Bronchial epithelial cell (primary cell): Measurements from ENCODE around the gene ABL1. TPM values are rescaled to one million over a fixed set of nuclear protein-coding genes. Genes with fewer than 3 reads are reported as not detected.
A peak's percentile ranks its signal among the peaks of the same experiment; 100 is the strongest.

Experiments
- DNase-seq: peaks from one replicate; pipeline ENCODE4 v3.0.0-alpha.2; 2010; ENCODE audit warnings: low read depth
- FAIRE-seq: peaks from 2 replicates; lab custom pipeline; 2011; peaks lifted over from hg19 to GRCh38; lab: Jason Lieb, UNC
- H3K27me3 ChIP-seq: 2 replicates; pipeline ENCODE4 v1.5.1; 2011; ENCODE audit warnings: low read length; ENCODE audit not compliant: control insufficient read depth, insufficient read depth
- H3K36me3 ChIP-seq: 2 replicates; pipeline ENCODE4 v1.5.1; 2011; ENCODE audit warnings: low read length; ENCODE audit not compliant: control insufficient read depth, insufficient read depth
- H3K4me3 ChIP-seq: 2 replicates; pipeline ENCODE4 v1.5.1; 2011; ENCODE audit warnings: mild to moderate bottlenecking, low read depth, low read length, control low read depth
- total RNA-seq: library from RNA; depleted of rRNA; stranded (reverse); fragments of >200 nt; gene quantifications from 2 replicates; pipeline ENCODE4 v1.2.1, GENCODE V29; 2014
- TF ChIP-seq, protein P1 (sequence below): IDR thresholded peaks from 2 replicates; pipeline ENCODE4 v1.5.1; 2011; ENCODE audit warnings: mild to moderate bottlenecking, moderate library complexity, low read length, control low read depth, inconsistent platforms; ENCODE audit not compliant: insufficient read depth, severe bottlenecking

ABL1 gene
- total RNA-seq, 1 donor from 2014 or later, result 17.6 TPM

DNA sequence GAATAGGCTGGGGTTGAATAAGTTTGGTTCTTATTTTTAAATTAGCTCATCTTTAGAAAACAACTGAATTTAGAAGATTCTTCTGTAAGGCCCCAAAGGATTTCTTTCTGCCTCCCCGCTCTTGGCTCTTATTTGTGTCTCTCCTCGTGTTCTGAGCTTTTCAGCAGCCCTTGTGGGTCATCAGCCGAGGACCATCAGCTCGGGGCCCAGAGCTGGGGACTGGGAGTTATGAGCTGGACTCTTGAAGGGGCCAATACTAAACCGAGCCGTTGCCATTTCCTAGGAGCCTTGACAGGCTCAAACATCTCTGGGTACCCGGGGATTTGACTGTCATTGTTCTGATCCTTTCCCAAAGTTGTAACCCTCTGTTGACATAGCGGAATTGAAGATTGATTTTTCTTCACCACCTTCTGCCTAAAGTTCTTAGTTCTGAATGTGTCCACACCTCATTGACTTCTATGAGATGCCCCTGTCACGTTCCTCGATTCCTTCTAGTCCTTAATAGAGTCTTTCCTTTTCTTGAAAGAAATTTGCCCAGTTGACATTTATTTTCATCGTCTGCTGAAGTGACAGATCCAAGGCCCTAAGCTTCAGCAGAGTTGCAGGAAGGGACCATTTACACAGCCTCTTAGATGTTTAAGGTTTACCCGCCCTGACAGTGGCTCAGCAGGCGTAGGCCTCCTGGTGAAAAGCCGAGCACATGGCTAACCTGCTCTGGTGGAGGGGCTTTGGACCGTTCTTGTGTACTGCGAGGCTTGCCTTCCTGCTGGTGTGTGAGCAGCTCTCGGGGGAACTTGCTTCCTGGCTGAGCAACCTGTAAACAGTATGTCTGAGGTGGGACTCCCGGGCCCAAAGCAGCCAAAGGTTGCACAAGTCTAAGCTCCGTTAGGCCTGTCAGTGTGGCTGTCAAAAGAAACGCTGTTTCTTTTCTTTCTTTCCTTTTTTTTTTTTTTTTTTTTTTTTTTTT is 24.0 kb downstream of the ABL1 start:
- TF ChIP-seq, protein P1, sequence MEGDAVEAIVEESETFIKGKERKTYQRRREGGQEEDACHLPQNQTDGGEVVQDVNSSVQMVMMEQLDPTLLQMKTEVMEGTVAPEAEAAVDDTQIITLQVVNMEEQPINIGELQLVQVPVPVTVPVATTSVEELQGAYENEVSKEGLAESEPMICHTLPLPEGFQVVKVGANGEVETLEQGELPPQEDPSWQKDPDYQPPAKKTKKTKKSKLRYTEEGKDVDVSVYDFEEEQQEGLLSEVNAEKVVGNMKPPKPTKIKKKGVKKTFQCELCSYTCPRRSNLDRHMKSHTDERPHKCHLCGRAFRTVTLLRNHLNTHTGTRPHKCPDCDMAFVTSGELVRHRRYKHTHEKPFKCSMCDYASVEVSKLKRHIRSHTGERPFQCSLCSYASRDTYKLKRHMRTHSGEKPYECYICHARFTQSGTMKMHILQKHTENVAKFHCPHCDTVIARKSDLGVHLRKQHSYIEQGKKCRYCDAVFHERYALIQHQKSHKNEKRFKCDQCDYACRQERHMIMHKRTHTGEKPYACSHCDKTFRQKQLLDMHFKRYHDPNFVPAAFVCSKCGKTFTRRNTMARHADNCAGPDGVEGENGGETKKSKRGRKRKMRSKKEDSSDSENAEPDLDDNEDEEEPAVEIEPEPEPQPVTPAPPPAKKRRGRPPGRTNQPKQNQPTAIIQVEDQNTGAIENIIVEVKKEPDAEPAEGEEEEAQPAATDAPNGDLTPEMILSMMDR, result no peak
- H3K36me3 ChIP-seq, result peaks cover 14% of the 10 kb centered on the region

DNA sequence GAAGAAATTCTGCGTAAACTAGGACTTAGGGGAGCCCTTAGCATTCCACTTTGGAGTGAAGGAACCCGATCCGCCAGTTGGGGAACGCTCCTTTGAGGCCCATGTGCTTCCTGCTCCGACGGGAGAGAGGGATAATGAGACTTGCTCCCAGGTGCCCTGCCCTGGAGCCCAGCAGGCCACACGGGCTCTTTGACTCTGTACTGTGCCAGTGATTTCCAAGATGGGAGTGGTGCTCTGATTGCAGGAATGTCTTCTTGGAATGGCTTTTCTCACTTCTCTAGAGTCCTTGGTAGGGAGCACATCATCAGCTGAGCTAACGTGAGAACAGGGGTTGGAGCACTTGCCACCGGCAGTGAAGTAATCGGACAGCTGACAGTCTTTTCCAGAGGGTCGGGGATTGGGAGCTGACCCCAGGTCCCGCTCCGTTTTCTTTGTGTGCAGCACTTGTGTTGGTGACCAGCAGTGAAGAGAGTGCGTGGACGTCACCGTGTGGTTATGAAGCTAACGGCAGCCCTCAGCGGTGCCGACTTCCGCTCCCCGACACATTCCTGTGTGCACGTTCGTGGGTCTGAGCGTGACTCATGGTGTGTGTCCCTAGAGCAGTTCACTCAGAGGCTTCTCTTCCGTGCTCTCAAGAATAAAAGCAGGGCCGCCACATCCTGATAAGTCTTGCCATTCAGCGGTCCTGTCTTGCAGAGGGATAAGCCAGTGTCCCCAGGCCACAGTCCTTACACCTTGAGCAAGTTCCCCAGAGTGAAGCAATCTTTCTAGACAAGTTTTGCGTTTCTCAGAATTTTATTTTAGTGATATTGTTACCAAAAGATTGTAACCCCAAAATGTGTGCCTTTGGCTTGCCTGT is 25.6 kb downstream of the ABL1 start:
- no peak overlapping the region for H3K4me3 ChIP-seq
- FAIRE-seq, result no peak

More for the DNA sequence above, 24.0 kb downstream of the ABL1 start:
- no peak for DNase-seq
- FAIRE-seq, result no peak
- H3K4me3 ChIP-seq, result no peak overlapping the region
- H3K27me3 ChIP-seq, result no peaks in the 10 kb centered on the region

DNA sequence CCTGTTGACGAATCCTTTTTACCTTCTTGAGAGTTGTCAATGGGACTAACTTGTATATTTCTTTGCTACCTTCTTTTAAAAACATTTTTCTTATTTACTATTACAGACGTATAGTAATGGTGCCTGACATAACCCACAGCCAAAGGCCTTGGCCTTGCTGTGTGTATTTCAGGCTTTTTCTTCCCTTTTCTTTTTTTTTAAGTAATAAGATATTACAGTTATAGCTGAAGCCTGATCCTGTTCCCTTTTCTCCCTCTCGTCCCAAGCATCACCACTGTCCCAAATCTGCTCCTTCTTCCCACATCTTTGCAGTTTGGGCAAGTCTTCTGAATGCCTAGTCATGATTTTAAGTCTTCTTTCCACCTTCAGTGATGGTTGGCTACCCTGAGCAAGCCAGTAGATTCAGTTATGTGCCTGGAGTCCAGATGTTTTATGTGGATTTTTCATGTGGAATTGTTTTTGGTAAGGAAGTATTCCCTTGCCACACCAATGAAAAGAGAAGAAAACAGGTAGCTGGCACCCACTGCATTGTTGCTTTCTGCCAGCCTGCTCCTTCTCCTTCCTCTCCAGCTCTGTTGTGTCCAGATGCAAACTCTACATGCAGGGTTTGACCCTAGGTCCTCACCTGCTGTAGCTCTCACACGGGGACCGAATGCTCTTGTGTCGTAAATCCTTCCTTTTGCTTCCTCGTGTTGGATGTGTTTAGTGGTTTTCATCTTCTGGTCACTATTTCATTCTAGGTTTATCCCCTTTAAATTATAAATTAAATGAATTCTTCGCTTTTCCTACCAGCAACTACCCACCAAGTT is 26.5 kb downstream of the ABL1 start:
- DNase-seq, result no peak
- H3K36me3 ChIP-seq, result peaks cover 9% of the 10 kb centered on the region
- TF ChIP-seq, protein P1, result no peak
- FAIRE-seq, result no peak
- no peaks in the 10 kb centered on the region for H3K27me3 ChIP-seq
- H3K4me3 ChIP-seq, result no peak overlapping the region

More for the DNA sequence above, 25.6 kb downstream of the ABL1 start:
- peak; percentile 80 for DNase-seq
- Histone ChIP-seq H3K36me3 (peaks cover 11% of the 10 kb centered on the region), H3K27me3 (no peaks in the 10 kb centered on the region)
- TF ChIP-seq, protein P1, result peak; percentile 59

DNA sequence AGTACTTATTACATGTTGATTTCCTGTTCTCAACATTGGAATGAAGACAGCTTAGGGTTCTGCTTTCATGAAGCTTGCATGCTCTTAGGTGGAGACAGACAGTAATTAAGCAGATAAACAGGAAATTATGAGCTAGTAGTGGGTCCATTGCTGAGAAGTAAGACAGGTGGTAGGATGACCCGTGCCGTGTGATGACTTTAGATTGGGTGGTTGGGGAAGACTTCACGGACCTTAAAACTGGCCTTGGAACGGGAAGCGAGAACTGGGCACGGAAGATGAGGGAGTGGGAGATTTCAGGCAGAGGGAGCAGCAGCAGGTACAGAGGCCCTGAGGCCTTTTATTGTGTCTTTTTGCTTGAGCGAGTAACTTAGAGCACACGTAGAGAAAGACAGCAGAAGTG is 27.2 kb downstream of the ABL1 start:
- H3K36me3 ChIP-seq, result peaks cover 8% of the 10 kb centered on the region
- FAIRE-seq (no peak), DNase-seq (no peak)
- TF ChIP-seq, protein P1, result no peak
- H3K27me3 ChIP-seq, result no peaks in the 10 kb centered on the region
- no peak overlapping the region for H3K4me3 ChIP-seq

DNA sequence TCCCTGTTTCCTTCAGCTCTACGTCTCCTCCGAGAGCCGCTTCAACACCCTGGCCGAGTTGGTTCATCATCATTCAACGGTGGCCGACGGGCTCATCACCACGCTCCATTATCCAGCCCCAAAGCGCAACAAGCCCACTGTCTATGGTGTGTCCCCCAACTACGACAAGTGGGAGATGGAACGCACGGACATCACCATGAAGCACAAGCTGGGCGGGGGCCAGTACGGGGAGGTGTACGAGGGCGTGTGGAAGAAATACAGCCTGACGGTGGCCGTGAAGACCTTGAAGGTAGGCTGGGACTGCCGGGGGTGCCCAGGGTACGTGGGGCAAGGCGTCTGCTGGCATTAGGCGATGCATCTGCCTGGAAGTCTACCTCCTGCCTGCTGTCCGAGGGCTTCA is 27.7 kb downstream of the ABL1 start:
- TF ChIP-seq, protein P1, result no peak
- no peaks in the 10 kb centered on the region for H3K27me3 ChIP-seq
- H3K36me3 ChIP-seq, result peaks cover 10% of the 10 kb centered on the region
- DNase-seq (no peak), FAIRE-seq (no peak)
- H3K4me3 ChIP-seq, result no peak overlapping the region
